Fibroblast of skin of right quadriceps (primary cell): ENCODE results near the gene MEIS1.

Experiments
- DNase-seq: peaks from one replicate; pipeline ENCODE4 v3.0.0-alpha.2; 2013

MEIS1 gene

DNA sequence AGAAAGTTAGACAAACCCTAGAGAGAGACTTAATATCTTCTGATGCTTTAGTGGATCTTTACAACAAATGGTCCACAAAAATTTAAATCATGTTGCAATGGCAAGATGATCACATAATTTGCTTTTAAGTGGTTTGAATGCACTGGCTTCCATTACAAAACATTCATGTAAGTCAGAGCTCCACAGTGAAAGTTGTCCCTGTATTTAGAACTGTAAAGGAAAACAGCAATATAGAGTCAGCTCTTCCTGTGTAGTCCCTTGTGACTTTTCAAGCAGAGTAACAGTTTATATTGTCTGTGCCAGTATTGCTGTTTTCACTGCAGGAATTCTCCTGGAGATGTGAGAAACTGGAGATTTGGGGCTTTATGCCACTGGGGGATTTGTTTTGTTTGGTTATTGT lies 77.7 kb downstream of the MEIS1 start:
- DNase-seq = no peak

DNA sequence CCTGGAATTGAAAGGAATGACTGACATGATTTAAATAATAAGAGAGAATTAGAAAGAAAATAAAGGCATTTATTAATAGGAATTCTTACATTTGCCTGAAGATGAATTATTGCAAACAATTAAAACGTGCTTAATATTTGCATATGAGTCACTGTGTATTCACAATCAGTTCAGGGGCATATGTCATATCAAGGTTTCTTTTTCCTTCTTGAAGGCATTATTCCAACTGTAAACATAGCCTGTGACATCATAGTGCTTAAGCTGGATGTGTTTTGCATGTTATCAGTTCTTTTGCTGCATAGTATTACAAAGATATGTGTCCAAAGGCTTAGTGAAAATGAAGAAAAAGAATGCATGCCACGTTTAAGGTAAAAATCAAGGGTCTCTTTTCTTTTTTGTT lies 80.8 kb downstream of the MEIS1 start:
- DNase-seq = peak; percentile 21

DNA sequence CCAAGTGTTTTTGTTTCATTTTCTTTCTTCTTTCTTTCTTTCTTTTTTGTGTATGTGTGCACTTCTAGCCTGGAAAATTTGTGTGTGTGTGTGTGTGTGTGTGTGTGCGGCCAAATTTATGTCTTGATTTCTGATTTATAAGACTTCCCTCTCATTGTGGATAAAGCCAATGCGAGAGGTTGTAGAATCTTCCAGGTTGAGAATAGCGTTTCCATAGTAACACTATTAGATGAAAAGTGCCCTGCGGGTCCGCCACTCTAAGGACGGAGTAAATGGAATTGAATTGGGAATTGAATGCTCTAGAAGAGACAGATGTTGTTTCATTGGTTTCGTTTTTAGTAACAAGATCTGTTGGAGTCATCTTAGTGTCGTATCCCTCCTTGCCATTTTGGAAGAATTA lies 81.6 kb downstream of the MEIS1 start:
- DNase-seq = no peak

DNA sequence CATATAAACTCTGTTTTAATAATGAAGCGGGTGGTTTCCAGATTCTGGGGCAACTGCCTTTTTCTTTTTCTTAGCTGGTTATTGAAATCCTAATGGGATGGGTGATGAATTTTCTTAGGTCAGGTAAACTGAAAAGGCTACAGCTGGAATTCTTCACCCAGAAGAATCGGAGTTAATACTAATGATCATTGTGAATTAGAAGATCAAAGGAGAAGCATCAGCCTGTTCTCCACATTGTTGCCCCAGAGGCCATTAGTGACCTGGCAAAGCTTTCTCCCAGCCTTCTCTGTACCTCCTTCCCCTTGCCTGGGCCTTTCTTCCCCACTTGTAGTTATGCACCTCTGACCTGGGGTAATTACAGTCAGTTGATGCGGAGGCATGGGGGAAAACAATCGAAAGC lies 82.8 kb downstream of the MEIS1 start:
- DNase-seq = no peak

DNA sequence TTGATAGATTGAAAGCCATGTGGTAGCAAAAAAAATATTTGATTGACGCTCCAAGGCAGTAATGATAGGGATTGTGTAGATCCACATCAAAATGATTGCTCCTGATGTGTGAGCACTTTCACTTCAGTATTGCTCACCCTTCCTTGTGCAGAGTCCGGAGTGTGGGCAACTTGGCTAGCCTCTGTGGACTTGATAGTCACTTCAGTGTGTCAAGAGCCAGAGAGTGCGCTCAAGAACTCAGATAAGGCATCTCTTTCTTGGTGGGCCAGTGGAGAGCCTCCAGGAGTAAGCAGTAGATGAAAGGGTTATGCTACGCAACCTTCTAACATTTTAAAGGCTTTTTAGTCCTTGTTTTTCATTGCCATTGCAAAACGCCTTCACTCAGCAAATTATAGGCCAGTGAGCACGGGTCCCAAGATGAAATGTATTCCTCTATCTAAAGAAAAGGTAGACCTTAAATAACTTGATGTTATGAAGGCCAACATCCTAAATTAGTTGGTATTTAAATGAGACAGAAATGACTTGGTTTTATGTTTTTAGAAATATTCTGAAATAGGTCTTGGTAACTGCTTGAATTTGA lies 84.4 kb downstream of the MEIS1 start:
- no peak for DNase-seq

DNA sequence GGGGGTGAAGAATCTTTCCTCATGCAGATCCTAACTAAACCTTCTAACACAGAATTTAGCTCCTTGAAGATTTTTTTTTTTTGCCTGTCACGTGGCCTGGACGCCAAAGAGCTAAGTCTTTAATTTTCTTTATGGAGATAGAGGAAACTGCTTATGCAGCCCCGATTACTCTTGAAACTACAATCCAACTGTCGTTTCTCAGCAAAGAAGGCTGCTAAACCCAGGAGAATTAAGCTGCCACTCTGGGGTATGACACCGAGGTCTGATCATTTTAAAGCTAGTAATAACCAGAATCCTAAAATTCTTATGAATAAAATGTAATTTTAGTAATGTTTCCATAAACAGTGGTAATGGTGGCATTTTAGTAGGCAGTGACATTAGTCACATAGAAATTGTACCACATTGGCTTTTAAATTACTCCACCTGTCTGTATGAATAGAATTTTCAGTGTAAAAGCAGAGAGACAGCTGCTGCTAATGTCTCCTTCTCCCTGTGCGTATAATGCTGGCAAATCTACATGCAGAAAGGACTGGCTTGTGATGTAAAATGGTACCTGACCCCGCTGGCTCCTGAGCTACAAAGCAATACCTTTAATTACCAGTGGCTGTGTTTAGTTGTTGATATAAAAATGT lies 86.5 kb downstream of the MEIS1 start:
- DNase-seq = no peak

- DNase-seq = no peak
These were observed 87.9 kb downstream of the MEIS1 start for GRCh38 chr2:66522611-66523376.

- no peak for DNase-seq
These were observed 88.5 kb downstream of the MEIS1 start for GRCh38 chr2:66523377-66523969.

- DNase-seq = no peak
These were observed 89.1 kb downstream of the MEIS1 start for GRCh38 chr2:66523990-66524389.

DNA sequence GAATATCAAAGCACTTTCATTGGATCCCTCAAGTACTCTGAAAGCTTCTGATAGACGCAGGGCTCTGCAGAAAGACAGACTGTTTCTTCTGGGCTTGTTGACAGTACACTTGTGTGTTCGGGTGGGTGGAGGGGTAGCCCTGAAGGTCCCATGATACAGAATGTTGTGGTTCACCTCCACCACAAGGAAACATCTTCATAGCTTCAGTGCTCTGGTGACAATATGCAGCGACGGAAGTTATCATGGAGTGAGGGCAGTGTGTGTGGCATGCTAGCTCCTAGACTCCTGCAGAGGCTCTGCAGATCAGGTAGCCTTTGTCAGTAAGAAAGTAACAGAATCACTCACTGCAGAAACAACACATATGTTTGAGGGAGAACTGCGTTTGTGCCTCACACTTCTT lies 90.7 kb downstream of the MEIS1 start:
- no peak for DNase-seq

DNA sequence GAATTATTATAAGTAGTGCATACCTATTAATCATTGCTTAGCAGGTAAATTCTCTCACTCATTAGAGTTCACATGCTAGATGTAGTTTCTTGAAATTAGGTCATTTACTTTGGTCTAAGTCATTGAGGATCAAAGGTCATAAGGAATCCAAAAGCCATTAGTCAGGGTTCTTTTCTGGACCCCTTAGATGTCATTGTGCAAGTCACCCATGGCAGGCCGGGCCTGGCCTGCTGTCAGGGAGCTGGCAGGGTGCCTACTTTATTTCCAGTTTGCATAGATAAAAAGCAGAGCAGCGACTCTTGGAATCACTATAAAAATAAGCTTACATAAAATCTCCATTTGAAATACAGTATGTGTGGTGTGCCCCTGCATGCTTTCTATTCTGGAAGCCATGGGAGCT lies 91.3 kb downstream of the MEIS1 start:
- no peak for DNase-seq

- DNase-seq = no peak
These were observed 94.2 kb downstream of the MEIS1 start for GRCh38 chr2:66528974-66529724.

GRCh38 chr2:66530651-66531050 lies 95.7 kb downstream of the MEIS1 start:
- DNase-seq = no peak

DNA sequence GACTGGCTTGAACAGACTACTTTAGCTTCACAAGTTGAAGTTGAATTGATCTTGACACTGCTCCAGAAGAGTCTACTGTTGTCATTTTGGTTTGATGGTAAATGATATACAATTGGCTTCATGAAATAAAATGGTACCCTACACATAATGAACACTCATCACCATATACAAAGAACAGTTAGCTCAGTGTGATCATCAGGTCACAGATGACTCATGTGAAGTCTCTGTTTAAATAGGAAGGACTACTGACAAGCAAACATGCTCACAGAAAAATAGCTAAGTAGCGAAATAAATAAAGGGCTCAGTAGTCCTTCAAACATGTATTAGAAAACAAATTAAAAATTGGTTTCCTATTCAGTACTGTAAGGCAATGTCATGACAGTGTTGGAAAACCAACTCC lies 96.2 kb downstream of the MEIS1 start:
- no peak for DNase-seq

GRCh38 chr2:66531567-66531966 lies 96.6 kb downstream of the MEIS1 start:
- DNase-seq = no peak

- no peak for DNase-seq
These were observed 98.3 kb downstream of the MEIS1 start for GRCh38 chr2:66532972-66533868.

DNA sequence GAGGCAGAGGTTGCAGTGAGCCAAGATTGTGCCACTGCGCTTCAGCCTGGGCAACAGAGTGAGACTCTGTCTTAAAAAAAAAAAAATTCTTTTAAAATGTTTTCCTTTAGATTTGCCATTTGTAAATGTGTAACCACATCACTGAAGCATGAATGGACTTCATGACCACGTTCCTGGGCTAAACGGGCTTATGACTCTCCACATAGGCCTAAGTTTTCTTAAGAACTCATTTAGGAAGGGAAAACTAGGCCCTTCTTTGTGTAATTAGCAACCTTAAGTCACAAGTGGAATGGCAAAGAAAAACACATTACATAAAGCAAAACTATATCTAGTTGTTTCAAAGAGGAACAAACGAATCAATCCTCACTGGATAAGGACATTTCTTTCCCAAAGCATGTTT lies 99.5 kb downstream of the MEIS1 start:
- DNase-seq = no peak

DNA sequence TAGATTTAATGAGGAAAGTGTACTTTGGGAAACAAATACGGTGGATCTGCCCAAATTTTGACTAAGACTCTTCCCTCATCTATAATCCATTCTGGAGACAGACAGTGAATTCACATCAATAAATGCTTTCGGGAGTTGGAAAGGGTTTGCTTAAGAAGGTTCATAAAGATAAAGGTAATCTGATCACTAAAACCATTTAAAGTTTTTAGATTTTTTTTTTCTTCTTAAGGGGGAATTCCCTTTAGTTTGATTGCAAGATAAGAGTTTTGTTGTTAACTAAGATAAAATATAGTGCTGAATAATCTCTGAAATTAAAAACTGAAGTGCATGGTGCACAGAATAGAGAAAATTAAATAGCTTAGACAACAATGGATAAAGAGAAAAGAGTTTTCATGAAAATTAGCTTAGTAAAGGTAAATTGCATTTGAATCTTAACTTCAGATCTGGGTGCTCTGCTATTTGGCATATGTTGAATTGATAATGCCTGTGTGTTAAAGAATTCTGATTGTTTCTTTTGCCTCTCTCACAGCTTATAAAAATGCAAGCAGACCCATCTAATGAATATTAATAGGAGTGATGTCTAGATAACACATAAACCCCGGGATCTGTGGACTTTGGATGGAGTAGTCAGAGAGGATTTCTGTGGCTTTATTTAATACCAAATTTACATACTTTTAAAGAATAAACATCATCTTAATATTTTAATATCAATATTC lies 100.8 kb downstream of the MEIS1 start:
- no peak for DNase-seq

DNA sequence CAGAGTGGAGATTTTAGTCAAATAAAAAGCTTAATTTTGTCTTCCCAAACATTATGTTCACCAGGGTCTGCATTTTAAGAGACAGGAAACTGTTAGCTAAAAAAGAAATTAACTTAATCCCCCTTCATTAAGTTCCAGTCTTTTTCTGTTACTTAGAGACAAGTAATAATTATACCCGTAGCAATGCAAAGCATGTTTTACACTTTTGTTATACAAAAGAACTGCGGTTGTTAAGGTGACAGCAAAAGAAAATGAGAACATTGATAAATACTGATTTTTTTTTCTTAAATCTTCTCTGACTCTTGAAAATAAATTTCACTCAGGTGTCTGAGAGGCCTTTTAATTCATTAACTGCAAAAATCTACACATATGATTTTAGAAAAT lies 101.4 kb downstream of the MEIS1 start:
- no peak for DNase-seq

- peak; percentile 40 for DNase-seq
These were observed 102.1 kb downstream of the MEIS1 start for GRCh38 chr2:66536997-66537396.

DNA sequence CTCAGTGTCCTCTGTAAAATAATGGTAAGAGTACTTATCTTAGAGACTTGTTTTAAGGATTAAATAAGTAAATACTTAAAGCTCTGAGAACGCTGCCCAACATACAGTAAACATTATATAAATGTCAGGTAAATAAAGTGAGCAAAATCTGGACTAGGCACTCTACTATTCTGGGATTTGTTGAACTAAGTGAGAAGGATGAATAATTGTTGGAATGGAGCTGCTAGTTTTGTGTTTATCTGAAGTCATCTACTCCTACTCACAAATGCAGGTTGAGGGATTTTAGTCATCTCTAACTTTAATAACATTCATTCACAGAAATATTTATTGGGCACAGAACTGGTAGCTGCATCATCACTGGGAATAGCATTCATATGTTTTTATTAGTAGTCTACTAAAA lies 103.4 kb downstream of the MEIS1 start:
- DNase-seq = peak; percentile 14

- peak; percentile 69 for DNase-seq
These were observed 104.5 kb downstream of the MEIS1 start for GRCh38 chr2:66539452-66539851.
